ENCODE measurements around the gene MZF1.
"Not testable (repeated sequence)": the region's sequence is repeated elsewhere in the genome, so short reads cannot be mapped to it uniquely, and the experiment has no call there.

DNA sequence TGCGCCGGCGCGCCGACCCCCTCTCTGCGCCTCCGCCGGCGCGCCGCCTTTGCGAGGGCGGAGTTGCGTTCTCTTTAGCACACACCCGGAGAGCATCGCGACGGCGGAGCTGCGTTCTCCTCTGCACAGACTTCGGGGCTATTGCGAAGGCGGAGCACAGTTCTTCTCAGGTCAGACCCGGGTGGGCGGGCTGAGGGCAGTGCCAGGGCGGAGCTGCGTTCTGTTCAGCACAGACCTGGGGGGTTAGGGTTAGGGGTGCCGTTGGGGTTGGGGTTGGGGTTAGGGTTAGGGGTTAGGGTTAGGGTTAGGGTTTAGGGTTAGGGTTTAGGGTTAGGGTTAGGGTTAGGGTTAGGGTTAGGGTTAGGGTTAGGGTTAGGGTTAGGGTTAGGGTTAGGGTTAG, 34.1 kb upstream of the MZF1 start:
- not testable (repeated sequence) for TF ChIP-seq FOS (IDR thresholded peaks at IDR 0.05; ENCODE audit: borderline replicate concordance, insufficient read depth, low read length); POLR2AphosphoS5 (IDR thresholded peaks at IDR 0.05; ENCODE audit: insufficient read depth, low read depth, low read length); EZH2 (IDR thresholded peaks at IDR 0.05; ENCODE audit: borderline replicate concordance, low read depth, low read length, severe bottlenecking)
- TF ChIP-seq, protein P1, sequence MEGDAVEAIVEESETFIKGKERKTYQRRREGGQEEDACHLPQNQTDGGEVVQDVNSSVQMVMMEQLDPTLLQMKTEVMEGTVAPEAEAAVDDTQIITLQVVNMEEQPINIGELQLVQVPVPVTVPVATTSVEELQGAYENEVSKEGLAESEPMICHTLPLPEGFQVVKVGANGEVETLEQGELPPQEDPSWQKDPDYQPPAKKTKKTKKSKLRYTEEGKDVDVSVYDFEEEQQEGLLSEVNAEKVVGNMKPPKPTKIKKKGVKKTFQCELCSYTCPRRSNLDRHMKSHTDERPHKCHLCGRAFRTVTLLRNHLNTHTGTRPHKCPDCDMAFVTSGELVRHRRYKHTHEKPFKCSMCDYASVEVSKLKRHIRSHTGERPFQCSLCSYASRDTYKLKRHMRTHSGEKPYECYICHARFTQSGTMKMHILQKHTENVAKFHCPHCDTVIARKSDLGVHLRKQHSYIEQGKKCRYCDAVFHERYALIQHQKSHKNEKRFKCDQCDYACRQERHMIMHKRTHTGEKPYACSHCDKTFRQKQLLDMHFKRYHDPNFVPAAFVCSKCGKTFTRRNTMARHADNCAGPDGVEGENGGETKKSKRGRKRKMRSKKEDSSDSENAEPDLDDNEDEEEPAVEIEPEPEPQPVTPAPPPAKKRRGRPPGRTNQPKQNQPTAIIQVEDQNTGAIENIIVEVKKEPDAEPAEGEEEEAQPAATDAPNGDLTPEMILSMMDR (IDR thresholded peaks at IDR 0.05; ENCODE audit: extremely low read depth in 1 of 2, insufficient read depth in 1 of 2, low read depth in 1 of 2, low read length in 2 of 2): not testable (repeated sequence)
- TF ChIP-seq, protein P2, sequence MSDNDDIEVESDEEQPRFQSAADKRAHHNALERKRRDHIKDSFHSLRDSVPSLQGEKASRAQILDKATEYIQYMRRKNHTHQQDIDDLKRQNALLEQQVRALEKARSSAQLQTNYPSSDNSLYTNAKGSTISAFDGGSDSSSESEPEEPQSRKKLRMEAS (IDR thresholded peaks at IDR 0.05; ENCODE audit: insufficient read depth, insufficient read length): not testable (repeated sequence)
